Right lobe of liver (tissue), 6 donors: Measurements from ENCODE around the gene COQ8B. TPM values are rescaled to one million over a fixed set of nuclear protein-coding genes. Genes with fewer than 3 reads are reported as not detected.

ENCODE experiments used
- ATAC-seq, 4 donors: fragments of 200-7000 bp; cut with Tn5 transposase; one replicate each; pipeline ENCODE4 v1.9.1; 2020; ENCODE audit warnings: mild to moderate bottlenecking in 4 of 4, moderate library complexity in 4 of 4
- DNase-seq, 3 donors: peaks; one replicate each; pipeline ENCODE4 v3.0.0-alpha.2; 2020
- H3K27ac ChIP-seq, 3 donors: fragments of 200-600 bp; one replicate each; pipeline ENCODE4 v1.8.0; 2022
- H3K27me3 ChIP-seq, 2 donors: fragments of 200-600 bp; one replicate each; pipeline ENCODE4 v1.8.0; 2022
- H3K36me3 ChIP-seq, 4 donors: fragments of 200-600 bp; sonication (generic) in 1 of 4; one replicate each; pipeline versions ENCODE4 v1.5.1 to v1.8.0; 2017 to 2022; ENCODE audit warnings: control low read depth in 1 of 4
- H3K4me1 ChIP-seq, 4 donors: fragments of 200-600 bp; sonication (generic) in 1 of 4; one replicate each; pipeline versions ENCODE4 v1.5.1 to v1.8.0; 2017 to 2022; ENCODE audit warnings: control low read depth in 1 of 4
- H3K4me3 ChIP-seq, 3 donors: fragments of 200-600 bp; one replicate each; pipeline ENCODE4 v1.8.0; 2022
- H3K9me3 ChIP-seq, 4 donors: fragments of 200-600 bp; sonication (generic) in 1 of 4; one replicate each; pipeline versions ENCODE4 v1.5.1 to v1.8.0; 2017 to 2022; ENCODE audit warnings: control low read depth in 1 of 4
- POLR2A ChIP-seq: fragments of 450-650 bp; IDR thresholded peaks from one replicate; pipeline ENCODE4 v1.6.1; 2017; ENCODE audit warnings: antibody characterized with exemption, mild to moderate bottlenecking
- WGBS: methylation state at CpG from one replicate; pipeline ENCODE4 v1.1.6; 2018; ENCODE audit warnings: low coverage, low lambda C conversion rate; ENCODE audit not compliant: insufficient coverage; ENCODE audit errors: missing lambda C conversion rate; 5-methylcytosine and 5-hydroxymethylcytosine counted together
- intact Hi-C, 2 donors: fragments of 100-400 bp; cut with DNase I; formaldehyde crosslinking; loops; one replicate each; pipeline versions ENCODE4 v1.11.2 to v1.14.1; 2022
- total RNA-seq, 6 experiments: library from RNA; depleted of rRNA in 2 of 6; stranded (reverse); fragments of >200 nt in 2 of 6; fragmentation: NEBNext Ultra II Directional in 3 of 6; extraction: Animal tissue kit (Norgen Biotek cat#: 25700) in 3 of 6; gene quantifications; one replicate each; pipeline versions ENCODE4 v1.1.0 to v1.2.4, GENCODE V29; 2016 to 2023
- TF ChIP-seq, protein P1 (sequence below), 4 donors: fragments of 200-600 bp in 3 of 4; fragments of 450-650 bp in 1 of 4; IDR thresholded peaks; one replicate each; pipeline versions ENCODE4 v1.5.1 to v1.8.0; 2016 to 2022; ENCODE audit warnings: antibody characterized with exemption in 4 of 4, mild to moderate bottlenecking in 2 of 4
- donor health status: DM: no; HTN: yes; CAD: no.
- donor health status: DM: no; HTN: no; CAD: no.
- donor health status: DM: no; HTN: no; CAD: no.
- donor health status: DM: no; HTN: yes; CAD: no.
- donor health status: DM: no; HTN: yes; CAD: no.

The COQ8B gene
- total RNA-seq, 6 experiments from 2014 or later: 15.1 to 30.6 (median 25.6) TPM

DNA sequence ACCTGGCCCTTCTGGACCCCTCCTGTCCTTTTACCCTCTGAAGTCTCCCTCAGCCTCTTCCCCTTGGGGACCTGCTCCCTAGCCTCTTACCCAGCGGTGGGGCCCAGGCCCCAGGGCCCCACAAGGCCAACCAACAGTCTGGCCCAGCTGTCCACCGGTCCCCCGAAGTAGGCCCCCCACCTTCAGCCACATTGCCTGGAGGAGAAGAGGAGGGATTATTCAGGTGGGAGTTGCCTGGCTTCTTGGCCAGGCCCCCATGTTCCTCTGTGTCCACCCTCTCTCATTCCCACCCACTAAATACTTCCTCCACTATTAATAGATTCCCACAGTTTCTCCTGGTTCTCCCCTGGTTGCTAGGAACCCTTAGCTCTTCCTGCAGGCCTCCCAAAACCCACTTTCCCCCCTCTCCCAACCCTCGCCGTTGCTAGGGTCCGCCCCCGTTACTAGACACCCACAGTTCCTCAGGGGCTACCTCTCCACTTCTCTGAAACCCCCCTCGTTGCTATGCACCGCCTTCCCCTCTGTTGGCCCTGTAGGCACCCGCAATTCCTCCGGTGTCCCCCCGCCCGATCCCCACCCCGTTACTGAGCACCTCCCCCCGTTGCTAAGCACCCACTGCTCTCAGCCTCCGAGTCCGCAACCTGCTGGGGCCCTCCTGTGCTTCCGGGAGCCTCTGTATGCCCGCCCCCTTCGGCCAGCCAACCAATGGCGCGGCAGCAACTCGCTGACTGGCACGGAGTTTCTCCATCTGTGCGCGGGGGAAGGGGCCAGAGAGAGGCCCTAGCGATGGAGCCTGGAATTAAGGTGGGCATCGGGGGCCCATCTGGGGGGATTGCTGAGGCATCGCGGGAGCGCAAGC lies 2.0 kb downstream of the COQ8B start:
- TF ChIP-seq POLR2A: no peak
- TF ChIP-seq, protein P1, sequence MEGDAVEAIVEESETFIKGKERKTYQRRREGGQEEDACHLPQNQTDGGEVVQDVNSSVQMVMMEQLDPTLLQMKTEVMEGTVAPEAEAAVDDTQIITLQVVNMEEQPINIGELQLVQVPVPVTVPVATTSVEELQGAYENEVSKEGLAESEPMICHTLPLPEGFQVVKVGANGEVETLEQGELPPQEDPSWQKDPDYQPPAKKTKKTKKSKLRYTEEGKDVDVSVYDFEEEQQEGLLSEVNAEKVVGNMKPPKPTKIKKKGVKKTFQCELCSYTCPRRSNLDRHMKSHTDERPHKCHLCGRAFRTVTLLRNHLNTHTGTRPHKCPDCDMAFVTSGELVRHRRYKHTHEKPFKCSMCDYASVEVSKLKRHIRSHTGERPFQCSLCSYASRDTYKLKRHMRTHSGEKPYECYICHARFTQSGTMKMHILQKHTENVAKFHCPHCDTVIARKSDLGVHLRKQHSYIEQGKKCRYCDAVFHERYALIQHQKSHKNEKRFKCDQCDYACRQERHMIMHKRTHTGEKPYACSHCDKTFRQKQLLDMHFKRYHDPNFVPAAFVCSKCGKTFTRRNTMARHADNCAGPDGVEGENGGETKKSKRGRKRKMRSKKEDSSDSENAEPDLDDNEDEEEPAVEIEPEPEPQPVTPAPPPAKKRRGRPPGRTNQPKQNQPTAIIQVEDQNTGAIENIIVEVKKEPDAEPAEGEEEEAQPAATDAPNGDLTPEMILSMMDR (IDR thresholded peaks at IDR 0.05): no peak
- no peaks in the 10 kb centered on the region for H3K9me3 ChIP-seq
- H3K27ac ChIP-seq: peak overlapping the region; percentile 84 to 98 (median 98)
- H3K4me3 ChIP-seq: peak overlapping the region; percentile 43 to 92 (median 51)
- no peaks in the 10 kb centered on the region for H3K27me3 ChIP-seq
- ATAC-seq (peak; percentile 61 to 72 (median 70)), DNase-seq (peak; percentile 93 to 95 (median 94))
- peaks cover 0 to 27% (median 4%) of the 10 kb centered on the region in 4 donors for H3K36me3 ChIP-seq
- 3% methylated on average over 20 of the region's 31 CpGs for WGBS
- intact Hi-C loops: no loop called here
- peaks cover 0 to 24% (median 10%) of the 10 kb centered on the region in 4 donors for H3K4me1 ChIP-seq

DNA sequence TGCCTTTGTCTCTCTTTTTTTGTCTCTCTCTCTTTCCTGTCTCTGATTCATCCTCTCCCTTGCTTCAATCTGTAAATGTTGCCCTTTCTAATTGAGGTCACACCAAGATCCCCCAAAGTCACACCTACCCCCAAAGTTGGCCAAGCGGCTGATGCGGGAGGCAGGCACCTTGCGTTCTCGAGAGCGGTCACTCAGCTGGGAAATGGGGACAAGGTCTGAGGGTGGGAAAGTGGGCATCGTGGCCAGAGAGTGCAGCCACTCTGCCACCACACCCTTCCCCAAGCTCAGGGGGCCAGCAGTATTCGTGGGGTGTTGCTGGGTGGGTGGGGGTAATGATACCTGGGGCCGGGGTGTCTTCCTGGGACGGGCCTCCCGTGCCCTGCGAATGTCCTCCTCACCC lies 2.7 kb downstream of the COQ8B start:
- H3K27me3 ChIP-seq: no peaks in the 10 kb centered on the region
- peak overlapping the region in 1 of 3 donors; percentile 43 for H3K27ac ChIP-seq
- peaks cover 0 to 20% (median 8%) of the 10 kb centered on the region in 4 donors for H3K4me1 ChIP-seq
- ATAC-seq: no peak
- peaks cover 0 to 34% (median 4%) of the 10 kb centered on the region in 4 donors for H3K36me3 ChIP-seq
- intact Hi-C loops: no loop called here
- DNase-seq: no peak
- no peak for TF ChIP-seq POLR2A
- TF ChIP-seq, protein P1 (IDR thresholded peaks at IDR 0.05): no peak
- H3K9me3 ChIP-seq: no peaks in the 10 kb centered on the region
- 93% methylated on average over 3 of the region's 11 CpGs for WGBS
- H3K4me3 ChIP-seq: peak overlapping the region in 1 of 3 donors; percentile 92

DNA sequence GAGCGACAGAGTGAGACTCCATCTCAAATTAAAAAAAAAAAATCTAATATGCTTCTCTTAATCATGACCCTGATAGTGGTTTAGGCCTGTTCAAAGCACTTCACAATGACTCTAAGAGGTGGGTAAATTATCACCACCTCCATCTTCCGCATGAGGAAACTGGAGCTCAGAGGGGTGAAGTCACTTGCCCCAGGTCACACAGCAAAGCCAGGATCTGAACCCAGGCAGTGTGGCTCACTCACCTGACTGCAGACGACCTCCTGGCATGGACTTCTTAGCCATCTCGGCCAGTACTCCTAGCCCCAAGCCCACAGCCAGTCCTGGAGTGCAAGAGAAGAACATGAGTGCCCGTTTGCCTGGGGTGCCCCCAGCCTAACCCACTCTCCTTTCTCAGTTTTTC lies 6.9 kb downstream of the COQ8B start:
- H3K4me1 ChIP-seq: peaks cover 0 to 4% (median 0%) of the 10 kb centered on the region in 4 donors
- no peak overlapping the region for H3K4me3 ChIP-seq
- no peaks in the 10 kb centered on the region for H3K9me3 ChIP-seq
- no peak for ATAC-seq
- no peaks in the 10 kb centered on the region for H3K27me3 ChIP-seq
- no peak for DNase-seq
- intact Hi-C loops: no loop called here
- peaks cover 0 to 74% (median 6%) of the 10 kb centered on the region in 4 donors for H3K36me3 ChIP-seq
- H3K27ac ChIP-seq: no peak overlapping the region
- 100% methylated on average over 2 of the region's 5 CpGs for WGBS
- TF ChIP-seq POLR2A: no peak
- TF ChIP-seq, protein P1 (IDR thresholded peaks at IDR 0.05): no peak

DNA sequence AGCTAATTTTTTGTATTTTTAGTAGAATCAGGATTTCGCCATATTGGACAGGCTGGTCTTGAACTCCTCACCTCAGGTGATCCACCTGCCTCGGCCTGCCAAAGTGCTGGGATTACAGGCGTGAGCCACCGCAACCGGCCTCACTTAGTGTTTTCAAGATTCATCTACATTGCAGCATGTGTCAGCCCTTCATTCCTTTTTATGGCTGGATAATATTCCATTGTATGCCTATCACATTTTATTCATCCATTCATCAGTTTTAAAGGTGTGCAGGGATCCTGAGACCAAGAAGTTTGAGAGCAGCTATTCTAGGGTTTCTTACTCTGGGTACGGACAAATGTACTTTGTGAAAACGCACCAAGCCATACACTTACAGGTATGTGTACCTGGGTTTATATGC lies 9.1 kb downstream of the COQ8B start:
- over 99% methylated on average over 7 of the region's 7 CpGs for WGBS
- no peak for ATAC-seq
- Histone ChIP-seq H3K36me3 (peaks cover 0 to 88% (median 4%) of the 10 kb centered on the region in 4 donors), H3K9me3 (no peaks in the 10 kb centered on the region), H3K27ac (no peak overlapping the region), H3K27me3 (no peaks in the 10 kb centered on the region), H3K4me1 (no peaks in the 10 kb centered on the region), H3K4me3 (no peak overlapping the region)
- intact Hi-C loops: no loop called here
- DNase-seq: no peak
- no peak for TF ChIP-seq POLR2A
- TF ChIP-seq, protein P1 (IDR thresholded peaks at IDR 0.05): no peak
